HG03139 (cell line): ENCODE results near the gene RNF135.
"Not testable (repeated sequence)": the region's sequence is repeated elsewhere in the genome, so short reads cannot be mapped to it uniquely, and the experiment has no call there.

Experiments
- ATAC-seq: cut with Tn5 transposase; IDR thresholded peaks from one replicate; pipeline ENCODE4 v1.9.1; 2021; ENCODE audit not compliant: unreplicated experiment

The RNF135 gene, protein sequence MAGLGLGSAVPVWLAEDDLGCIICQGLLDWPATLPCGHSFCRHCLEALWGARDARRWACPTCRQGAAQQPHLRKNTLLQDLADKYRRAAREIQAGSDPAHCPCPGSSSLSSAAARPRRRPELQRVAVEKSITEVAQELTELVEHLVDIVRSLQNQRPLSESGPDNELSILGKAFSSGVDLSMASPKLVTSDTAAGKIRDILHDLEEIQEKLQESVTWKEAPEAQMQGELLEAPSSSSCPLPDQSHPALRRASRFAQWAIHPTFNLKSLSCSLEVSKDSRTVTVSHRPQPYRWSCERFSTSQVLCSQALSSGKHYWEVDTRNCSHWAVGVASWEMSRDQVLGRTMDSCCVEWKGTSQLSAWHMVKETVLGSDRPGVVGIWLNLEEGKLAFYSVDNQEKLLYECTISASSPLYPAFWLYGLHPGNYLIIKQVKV

GRCh38 chr17:30970831-30971567, at the start of gene RNF135:
Gene RNF135, plus strand, starts transcription at chr17:30971039. Its CDS starts 35 bp downstream, at chr17:30971074.
- ATAC-seq = no peak

GRCh38 chr17:30921544-30922196, 49.2 kb upstream of the RNF135 start, which contains the start of gene ADAP2:
Gene ADAP2, plus strand, starts transcription at chr17:30921945. Its CDS starts 70 bp downstream, at chr17:30922015.
- ATAC-seq = no peak

- no peak for ATAC-seq
Observed at GRCh38 chr17:30922235-30923030, 48.4 kb upstream of the RNF135 start.

DNA sequence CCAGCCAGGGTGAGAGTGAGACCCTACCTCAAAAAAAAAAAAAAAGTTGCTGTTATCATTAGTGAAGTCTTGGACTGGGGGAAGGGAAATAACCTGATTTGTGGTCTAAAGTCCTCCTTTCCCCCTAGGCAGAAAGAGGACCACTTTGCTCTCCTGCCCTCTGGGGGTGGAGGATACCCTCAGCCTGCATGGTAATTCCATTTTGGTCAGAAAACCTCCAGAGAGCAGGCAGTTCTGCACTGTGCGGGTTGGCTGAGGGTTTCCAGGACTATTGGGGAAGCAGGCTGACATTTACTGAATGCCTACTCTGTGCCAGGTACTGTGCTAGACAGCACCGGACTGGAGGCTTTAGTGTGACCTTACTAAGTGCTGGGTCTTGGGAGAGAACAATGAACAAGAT, 46.5 kb upstream of the RNF135 start:
- no peak for ATAC-seq

DNA sequence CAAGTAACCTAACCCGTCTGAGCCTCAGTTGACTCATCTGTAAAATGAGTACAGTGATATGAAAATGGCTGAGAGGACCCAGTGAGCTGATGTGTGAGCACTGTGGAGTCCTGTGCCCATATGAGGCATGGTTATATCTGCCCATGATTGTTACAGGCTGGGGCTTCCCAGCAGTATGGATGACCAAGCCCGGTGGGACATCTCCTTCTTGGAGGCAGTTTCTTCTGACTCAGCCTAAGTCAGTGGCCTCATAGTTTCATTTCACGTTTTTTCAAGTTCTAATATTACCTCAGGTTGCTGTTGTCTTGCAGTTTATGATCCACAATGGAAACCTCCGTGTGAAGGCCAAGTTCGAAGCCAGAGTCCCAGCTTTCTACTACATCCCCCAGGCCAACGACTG, 44.3 kb upstream of the RNF135 start:
- no peak for ATAC-seq

GRCh38 chr17:30927756-30928155, 43.1 kb upstream of the RNF135 start:
- no peak for ATAC-seq

GRCh38 chr17:30928584-30928983, 42.3 kb upstream of the RNF135 start:
- ATAC-seq = no peak

- ATAC-seq = no peak
Observed at GRCh38 chr17:30929081-30929633, 41.7 kb upstream of the RNF135 start.

DNA sequence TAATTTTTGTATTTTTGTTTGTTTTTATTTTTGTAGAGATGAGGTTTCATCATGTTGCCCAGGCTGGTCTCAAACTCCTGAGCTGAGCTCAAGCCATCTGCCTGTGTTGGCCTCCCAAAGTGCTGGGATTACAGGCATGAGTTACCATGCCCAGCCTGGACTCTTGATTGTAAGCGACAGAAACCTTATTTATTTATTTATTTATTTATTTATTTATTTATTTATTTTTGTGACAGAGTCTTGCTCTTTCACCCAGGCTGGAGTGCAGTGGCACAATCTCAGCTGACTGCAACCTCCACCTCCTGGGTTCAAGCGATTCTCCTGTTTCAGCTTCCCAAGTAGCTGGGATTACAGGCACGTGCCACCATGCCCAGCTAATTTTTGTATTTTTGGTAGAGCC, 41.0 kb upstream of the RNF135 start:
- not testable (repeated sequence) for ATAC-seq

- no peak for ATAC-seq
Observed at GRCh38 chr17:30930495-30930894, 40.3 kb upstream of the RNF135 start.

DNA sequence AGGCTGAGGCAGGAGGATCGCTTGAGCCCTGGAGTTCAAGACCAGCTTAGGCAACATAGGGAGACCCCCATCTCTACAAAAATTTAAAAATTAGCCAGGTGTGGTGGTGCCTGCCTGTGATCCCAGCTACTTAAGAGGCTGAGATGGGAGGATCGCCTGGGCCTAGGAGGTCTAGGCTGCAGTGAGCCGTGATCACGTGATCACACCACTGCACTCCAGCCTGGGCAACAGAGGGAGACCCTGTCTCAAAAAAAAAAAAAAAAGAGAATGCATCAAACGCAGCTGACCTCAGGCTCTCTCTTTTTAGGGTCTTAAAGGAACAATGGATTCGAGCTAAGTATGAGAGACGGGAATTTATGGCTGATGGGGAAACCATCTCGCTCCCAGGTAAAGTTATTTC, 39.3 kb upstream of the RNF135 start:
- ATAC-seq = not testable (repeated sequence)

- ATAC-seq = no peak
Observed at GRCh38 chr17:30933966-30934365, 36.9 kb upstream of the RNF135 start.

GRCh38 chr17:30939051-30939689, 31.7 kb upstream of the RNF135 start:
- ATAC-seq = no peak

DNA sequence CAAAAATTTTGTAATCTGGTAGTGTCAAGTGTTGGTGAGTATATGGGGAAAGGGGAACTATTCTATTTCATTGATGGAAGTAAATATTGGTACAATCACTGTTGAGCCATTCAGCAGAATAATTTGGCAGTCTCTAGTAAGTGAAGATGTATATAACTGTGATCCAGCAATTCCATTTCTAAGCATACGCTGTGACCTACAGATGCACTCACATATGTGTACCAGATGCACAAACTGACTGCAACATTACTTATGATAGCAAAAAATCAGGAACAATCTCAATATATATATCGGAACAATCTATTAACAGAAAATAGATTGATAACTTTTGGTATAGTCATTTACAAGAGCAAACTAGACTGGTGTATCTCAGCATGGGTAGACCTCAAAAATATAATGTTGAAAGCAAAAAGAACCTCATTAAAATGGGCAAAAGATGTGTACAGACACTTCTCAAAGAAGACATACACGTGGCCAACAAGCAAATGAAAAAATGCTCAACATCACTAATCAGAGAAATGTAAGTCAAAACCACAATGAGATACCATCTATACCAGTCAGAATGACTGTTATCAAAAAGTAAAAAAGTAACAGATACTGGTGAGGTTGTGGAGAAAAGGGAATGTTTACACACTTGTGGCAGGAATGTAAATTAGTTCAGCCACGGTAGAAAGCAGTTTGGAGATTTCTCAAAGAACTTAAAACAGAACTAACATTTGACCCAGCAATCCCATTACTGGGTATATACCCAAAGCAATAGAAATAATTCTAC, 28.3 kb upstream of the RNF135 start:
- ATAC-seq = no peak

DNA sequence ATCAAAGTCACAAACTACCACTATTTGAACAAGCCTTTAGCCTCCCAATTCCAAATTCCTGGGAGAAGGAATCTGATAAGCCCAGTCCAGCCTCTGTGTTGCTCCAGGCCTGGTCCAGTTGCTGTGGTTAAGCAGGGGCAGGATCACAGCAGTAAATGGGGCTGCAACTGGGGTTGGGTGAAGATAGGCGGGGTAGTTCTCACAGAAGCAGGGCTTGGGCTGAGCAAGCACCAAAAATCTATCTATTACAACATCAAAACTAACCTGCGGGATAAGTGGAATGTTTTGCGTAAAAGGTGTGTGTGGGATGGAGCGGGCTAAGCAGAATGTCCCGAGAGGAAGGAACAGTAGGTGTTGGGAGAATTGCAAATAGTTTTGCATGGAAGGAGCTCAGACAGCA, 23.0 kb upstream of the RNF135 start:
- ATAC-seq = no peak

GRCh38 chr17:30950189-30950588, 20.6 kb upstream of the RNF135 start:
- ATAC-seq = no peak

DNA sequence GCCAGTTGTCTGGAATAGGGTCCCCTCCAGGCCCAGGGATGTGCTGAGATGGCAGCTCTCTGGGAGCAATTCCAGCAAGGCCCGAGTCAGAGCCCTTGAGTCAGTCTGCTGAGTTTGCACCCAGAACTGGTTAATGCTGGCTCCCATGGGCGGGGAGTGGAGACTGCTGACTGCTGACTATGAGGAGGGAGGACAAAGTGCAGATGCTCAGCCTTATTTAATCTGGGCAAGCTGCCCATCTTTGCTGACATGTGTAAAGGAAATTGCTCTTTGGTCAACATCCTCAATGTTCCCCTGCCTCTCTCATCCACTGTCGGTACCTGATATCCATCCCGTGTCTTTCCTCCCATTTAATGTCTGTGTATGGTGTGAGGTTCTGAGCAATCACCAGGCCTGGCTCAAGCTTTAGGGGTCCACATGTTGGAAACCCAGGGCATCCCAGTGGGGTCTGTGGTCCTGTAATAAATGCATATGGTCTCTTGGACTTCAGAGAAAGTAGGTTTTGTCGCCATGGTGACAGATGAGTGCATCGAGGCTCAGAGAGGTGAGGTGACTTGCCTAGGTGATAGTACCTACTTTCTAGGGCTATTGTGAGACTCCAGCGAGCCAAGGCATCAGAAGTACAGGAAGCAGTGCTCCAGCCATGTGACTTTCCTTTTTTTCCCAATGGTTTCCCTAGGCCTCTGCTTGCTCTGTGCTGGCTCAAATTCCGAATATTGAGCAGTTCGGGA, 20.0 kb upstream of the RNF135 start:
- no peak for ATAC-seq

DNA sequence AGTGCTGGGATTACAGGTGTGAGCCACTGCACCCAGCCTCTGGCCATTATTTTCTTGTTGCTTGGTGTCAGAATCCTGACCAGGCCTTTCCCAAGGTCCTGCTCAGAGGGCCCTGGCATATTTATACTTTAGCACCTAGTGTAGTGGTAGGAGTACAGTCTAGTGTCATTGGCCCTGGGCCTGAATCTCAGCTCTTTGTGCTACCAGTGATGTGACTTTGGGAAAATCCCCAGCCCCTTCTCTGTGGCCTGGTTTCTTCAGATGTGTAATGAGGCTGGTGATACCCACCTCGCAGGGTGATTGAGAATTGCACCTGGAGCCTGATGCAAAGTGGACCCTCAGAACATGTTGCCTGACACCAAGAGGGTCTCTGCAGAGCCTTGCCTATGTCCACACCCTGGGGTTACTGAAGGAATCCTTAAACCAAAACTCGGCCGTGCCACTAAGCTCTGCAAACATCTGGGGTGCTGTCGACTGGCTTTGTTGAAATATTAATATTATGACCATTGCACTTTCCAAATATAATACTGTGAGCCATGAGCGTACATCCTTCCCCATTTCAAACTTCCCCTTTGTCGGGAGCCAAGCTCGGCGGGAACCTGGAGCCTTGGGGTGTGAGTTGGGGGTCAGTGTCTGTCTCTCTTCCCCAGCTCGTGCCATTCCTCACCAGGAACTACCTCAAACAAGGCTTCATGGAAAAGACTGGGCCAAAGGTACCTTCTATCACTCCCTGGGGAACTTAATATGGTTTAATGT, 18.0 kb upstream of the RNF135 start:
- no peak for ATAC-seq
